ENCODE data around the gene ZNF583. TPM values are rescaled to one million over a fixed set of nuclear protein-coding genes. Genes with fewer than 3 reads are reported as not detected.

Gene ZNF583
- 1.6 to 2.4 TPM (median 2.3 TPM) in 5 replicates for total RNA-seq (2022; extraction: Qiagen RNA extraction)

DNA sequence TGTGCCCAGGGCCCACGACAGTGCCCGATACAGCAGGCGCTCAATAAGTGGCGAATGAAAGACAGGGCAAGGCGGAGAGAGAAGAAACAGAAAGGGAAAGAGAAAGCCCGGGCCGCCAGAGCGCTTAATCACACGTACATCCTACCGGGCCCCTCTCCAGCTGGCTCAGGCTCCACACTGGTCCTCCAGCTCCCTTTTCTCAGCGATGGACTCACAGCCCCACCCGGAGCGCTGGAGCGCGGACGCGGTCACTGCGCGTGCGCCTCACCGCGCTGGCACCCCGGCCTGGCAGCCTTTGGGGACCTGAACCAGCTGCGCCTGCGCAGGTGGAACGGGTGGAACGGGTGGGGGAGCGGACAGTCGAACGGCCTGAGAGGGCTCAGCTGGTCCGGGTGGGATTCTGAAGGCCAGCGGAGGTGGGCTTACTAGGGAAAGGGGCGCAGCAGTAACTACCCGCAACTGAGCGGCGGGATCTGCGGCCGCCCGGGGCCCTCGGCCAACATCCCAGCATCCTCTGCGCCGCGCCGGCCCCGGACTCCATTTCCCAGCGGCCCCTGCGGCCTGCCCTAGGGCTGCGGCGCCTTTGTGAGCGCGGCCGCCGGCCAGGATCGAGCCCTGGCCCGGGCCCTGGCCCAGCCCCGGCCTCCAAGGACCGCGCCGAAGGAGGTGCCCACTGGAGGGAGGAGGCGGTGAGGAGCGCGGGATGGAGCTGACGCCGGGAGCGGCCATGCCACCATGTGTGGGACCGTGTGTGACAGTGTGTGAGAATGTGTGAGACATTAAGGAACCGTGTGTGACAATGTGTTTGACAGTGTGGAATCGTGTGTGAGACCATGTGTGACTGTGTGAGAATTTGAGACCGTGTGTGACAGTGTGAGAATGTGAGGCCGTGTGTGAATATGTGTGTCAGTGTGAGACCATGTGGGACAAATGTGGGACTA, at the start of gene ZNF583:
Gene ZNF583, plus strand, starts transcription at position 569 of the 941 bp plus-strand sequence. CDS start 2,783 bp downstream, outside the sequence.

DNA sequence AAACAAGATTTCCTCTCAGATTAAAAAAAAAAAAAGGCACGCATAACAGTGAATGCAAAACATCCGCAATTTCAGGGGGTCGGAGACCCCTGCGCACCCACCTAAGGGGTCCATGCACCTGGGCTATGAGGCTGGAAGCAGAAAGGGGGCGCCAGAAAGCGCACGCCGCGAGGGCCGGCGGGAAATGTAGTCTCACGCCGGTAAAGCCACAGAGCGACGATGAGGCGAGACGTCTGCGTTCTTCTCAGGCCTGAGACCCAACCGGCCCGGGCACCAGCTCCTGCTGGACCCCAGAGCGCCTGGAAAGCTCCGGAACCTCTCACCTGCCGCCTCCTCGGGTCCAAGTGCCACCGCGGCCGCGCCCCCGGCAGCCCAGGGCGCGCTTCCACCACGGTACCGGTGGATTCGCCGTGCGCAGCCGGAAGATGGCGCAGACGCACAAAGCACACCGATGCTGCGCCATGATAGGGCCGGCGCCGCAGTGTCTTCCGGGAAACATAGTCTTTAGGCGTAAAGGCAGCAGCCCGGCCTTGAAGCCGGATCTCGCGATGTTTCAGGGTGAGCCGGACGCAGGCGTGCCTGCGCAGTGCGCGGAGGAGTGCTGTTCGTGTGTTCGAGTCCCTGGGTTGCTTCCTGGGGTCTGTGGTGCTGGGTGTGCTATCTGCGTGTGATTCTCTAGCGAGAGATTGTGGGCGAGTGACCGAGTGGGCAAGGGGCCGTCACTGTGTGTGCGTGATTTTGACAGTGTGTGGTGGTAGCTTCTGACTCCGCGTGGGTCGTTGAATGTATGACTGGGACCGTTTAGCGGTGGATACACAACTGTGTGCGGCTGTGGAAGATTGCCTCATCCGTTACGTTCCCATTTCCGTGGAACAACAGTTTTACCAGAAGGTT, 10.8 kb upstream of the ZNF583 start, which contains the start of gene ZNF582:
Gene ZNF582, minus strand, starts transcription at position 416 of the 894 bp plus-strand sequence. CDS start 1,782 bp downstream, outside the sequence.

Other genes with a start within 250 kb of the ZNF583 start
- gene GALP, start 228.3 kb upstream of the ZNF583 start, total RNA-seq (2022; extraction: Qiagen RNA extraction), result not detected in 5 replicates
- gene ZSCAN5B, start 206.5 kb upstream of the ZNF583 start, total RNA-seq (2022; extraction: Qiagen RNA extraction), result 0.06 TPM in 1 of 5 replicates, not detected in the others
- gene ZSCAN5C, start 202.1 kb upstream of the ZNF583 start, total RNA-seq (2022; extraction: Qiagen RNA extraction), result 0.07 TPM in 1 of 5 replicates, not detected in the others
- gene EDDM13, start 131.6 kb upstream of the ZNF583 start, total RNA-seq (2022; extraction: Qiagen RNA extraction), result not detected in 5 replicates
- gene ZSCAN5A, start 89.5 kb upstream of the ZNF583 start, total RNA-seq (2022; extraction: Qiagen RNA extraction), result 6.5 to 8.4 TPM (median 6.5 TPM) in 5 replicates
- gene ZNF582, start 10.8 kb upstream of the ZNF583 start, total RNA-seq (2022; extraction: Qiagen RNA extraction), result 0.80 to 1.3 TPM (median 1.1 TPM) in 5 replicates
- not detected in 5 replicates for gene ZNF667, start 73.0 kb downstream of the ZNF583 start, total RNA-seq (2022; extraction: Qiagen RNA extraction)
- gene ZNF471, start 103.5 kb downstream of the ZNF583 start, total RNA-seq (2022; extraction: Qiagen RNA extraction), result 0.06 to 0.29 TPM (median 0.06 TPM) in 5 replicates
- 3.2 to 4.3 TPM (median 3.9 TPM) in 5 replicates for gene ZFP28, start 134.6 kb downstream of the ZNF583 start, total RNA-seq (2022; extraction: Qiagen RNA extraction)
- gene ZNF470, start 163.1 kb downstream of the ZNF583 start, total RNA-seq (2022; extraction: Qiagen RNA extraction), result 1.2 to 2.2 TPM (median 1.9 TPM) in 5 replicates
- 9.1 to 12.8 TPM (median 12.0 TPM) in 5 replicates for gene ZNF71, start 191.0 kb downstream of the ZNF583 start, total RNA-seq (2022; extraction: Qiagen RNA extraction)
- 0.09 to 0.11 TPM in 2 of 5 replicates, not detected in the others for gene SMIM17, start 238.8 kb downstream of the ZNF583 start, total RNA-seq (2022; extraction: Qiagen RNA extraction)

Data from A549 treated with dexamethasone at 1 μM for 4 hours (cell line).